SK-N-MC (cell line): ENCODE measurements around the gene KCNC3.

ENCODE experiments used
- EZH2 ChIP-seq: fragments of 200-600 bp; sonication (generic); IDR thresholded peaks from one replicate; pipeline ENCODE4 v1.6.1; 2017; ENCODE audit warnings: antibody characterized with exemption
- POLR2AphosphoS5 ChIP-seq: IDR thresholded peaks from 2 replicates; pipeline ENCODE4 v1.6.1; 2012; ENCODE audit warnings: mild to moderate bottlenecking, low read depth, low read length, borderline replicate concordance

DNA sequence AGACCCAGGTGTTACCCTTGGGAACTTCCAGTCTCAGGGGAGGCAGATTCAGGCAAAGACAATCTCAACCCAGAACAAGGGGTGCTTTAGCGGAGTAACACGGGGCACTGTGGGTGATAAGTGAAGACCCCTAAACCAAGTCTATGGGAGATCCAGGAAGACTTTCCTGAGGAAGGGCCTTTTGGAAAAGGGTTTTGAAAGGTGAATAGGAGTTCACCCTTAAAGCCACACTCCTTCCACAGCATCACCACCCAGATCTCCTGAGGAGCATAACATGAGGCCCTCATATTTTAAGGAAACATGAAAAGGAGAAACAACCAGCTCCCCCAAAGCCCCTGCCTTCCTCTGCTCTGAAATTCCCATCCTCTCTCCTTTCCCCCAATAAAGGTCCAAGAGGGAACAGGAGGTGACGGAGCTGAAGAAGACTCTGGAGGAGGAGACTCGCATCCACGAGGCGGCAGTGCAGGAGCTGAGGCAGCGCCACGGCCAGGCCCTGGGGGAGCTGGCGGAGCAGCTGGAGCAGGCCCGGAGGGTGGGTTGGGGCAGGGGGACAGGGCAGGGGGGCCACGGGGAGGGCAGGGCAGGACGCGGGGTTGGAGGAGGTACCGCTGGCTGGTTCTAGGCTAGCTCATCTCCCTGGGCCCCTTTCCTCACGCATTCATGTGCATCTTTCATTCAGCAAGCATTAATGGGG lies 52.7 kb downstream of the KCNC3 start:
- TF ChIP-seq POLR2AphosphoS5 (no peak), EZH2 (no peak)
